GM19043 (cell line): ENCODE measurements around the gene ARHGEF1.
A peak's percentile ranks its signal among the peaks of the same experiment; 100 is the strongest.

ENCODE experiments used
- ATAC-seq: cut with Tn5 transposase; IDR thresholded peaks from one replicate; pipeline ENCODE4 v1.9.1; 2021; ENCODE audit warnings: low read depth; ENCODE audit not compliant: unreplicated experiment

Gene ARHGEF1

DNA sequence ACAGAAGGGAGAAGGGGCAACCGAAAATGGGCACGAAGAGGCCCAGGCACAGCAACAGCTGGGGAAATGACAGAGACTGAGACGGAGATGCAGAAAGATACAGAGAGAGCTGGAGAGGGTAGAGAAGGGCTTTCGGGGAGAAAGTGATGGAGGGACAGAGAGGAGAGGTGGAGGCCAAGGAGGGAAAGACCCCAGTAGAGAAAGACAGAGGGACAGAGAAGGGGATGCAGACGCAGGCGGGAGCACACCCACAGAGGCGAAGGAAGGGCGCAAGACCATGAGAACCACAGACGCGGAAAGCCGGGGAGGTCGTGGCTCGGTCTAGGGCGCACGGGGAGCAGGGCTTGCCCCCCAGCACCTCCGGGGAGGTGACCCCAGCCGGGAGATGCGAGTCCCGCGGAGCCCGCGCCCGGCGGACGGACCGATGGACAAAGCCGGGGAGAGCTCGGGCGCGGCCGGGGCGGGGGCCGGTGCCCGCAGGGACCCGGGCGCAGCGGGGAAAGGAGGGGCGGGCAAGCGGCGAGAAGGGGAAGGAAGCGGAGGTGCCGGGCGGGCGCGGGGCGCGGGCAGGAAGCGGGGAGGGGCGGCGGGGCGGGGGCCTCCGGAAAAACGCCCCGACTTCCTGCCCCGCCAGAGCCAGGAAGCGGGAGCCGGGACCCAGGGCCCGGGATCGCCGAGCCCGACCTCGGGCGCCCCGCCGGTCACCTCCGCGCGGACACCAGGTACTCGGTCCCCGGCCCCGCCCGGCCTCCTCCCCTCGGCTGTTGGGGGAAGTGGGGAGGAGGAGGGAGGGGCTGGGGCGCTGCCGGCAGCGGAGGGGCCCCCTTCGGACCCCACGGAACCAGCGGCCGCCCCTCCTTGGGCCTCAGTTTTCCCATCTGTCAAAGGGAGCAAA is at the start of gene ARHGEF1:
ARHGEF1 (plus strand) TSS at position 617 of the 895 bp plus-strand sequence. CDS start 4,899 bp downstream, outside the sequence.
- no peak for ATAC-seq

DNA sequence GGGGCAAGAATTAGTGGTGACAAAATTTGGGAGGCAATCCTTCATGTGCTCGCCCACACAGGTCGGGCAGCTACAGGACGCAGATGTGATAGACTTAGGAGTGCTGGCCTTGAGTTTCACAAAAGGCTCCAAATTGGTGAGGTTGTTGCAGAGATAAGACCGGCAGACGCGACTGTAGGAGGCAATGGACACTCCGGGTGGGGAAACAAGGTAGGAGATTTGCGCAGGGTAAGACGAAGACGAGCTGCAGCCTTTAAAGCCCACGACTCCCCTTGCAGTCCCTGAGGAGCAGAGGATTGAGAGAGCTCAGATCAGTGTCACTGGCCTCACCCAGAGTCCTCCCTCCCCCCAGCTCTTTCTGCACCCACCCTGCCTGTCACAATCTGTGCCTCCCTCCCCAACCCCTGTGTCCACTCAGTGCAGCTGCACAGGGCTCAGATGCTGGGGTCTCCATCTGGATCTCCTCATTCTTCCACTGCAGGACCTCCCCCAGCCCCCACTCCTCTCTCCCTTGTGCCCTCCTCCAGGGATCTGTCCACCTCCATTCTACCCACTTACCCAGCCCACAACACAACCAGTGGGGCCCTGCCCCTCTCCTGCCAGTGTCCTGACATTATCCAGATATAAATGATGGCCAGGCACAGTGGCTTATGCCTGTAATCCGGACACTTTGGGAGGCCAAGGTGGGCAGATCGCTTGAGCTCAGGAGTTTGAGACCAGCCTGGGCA is 44.8 kb upstream of the ARHGEF1 start:
- ATAC-seq: no peak

- no peak for ATAC-seq
These were observed 43.8 kb upstream of the ARHGEF1 start for GRCh38 chr19:41839211-41839610.

DNA sequence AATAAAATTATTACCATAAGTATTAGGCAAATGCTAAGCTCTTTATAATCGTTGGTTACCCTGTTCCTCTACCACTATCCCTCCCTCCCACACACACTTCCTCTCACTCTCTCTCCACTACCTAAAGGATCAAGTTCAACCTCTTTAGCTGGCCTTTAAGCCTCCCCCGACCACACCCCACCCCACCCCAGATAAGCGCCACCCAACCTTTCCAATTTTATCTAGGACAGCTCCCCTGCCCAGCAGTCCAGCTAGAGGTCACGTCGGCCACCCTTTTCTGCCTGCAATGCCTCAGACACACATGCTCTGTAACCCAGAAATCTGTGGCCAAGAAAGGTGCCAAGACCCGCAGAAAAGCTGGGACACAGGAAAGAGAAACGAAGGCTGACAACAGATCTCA is 39.6 kb upstream of the ARHGEF1 start:
- ATAC-seq: no peak

- no peak for ATAC-seq
These were observed 38.4 kb upstream of the ARHGEF1 start, which contains the start of gene LYPD4 for GRCh38 chr19:41844601-41845000. TSS of gene LYPD4 (minus strand) at chr19:41844683. CDS start at chr19:41839285, 5,398 bp downstream.

GRCh38 chr19:41845001-41845050 is 38.2 kb upstream of the ARHGEF1 start, which contains the start of gene DMRTC2:
TSS of gene DMRTC2 (plus strand) at chr19:41845042. CDS start at chr19:41847429, 2,387 bp downstream.
- ATAC-seq: no peak

- no peak for ATAC-seq
These were observed 37.9 kb upstream of the ARHGEF1 start for GRCh38 chr19:41845051-41845590.

- no peak for ATAC-seq
These were observed 35.5 kb upstream of the ARHGEF1 start for GRCh38 chr19:41847351-41848105.

DNA sequence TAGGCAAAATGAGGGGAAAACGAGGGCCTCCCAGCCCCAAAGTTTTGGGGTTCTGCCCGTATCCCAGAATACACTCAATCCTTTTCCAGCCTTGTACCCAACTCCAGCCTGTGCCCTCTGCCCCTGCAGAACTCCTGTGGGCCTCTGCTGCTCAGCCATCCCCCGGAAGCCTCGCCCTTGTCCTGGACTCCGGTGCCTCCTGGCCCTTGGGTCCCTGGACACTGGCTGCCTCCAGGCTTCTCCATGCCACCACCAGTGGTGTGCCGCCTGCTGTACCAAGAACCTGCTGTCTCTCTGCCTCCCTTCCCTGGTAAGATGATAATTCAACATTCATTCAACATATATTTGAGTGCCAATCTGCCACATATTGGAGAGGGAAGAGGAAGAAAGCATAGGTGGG is 34.3 kb upstream of the ARHGEF1 start:
- ATAC-seq: no peak

- ATAC-seq: no peak
These were observed 33.9 kb upstream of the ARHGEF1 start for GRCh38 chr19:41849067-41849466.

- ATAC-seq: no peak
These were observed 32.6 kb upstream of the ARHGEF1 start for GRCh38 chr19:41850381-41850780.

- ATAC-seq: no peak
These were observed 31.5 kb upstream of the ARHGEF1 start for GRCh38 chr19:41851456-41851855.

DNA sequence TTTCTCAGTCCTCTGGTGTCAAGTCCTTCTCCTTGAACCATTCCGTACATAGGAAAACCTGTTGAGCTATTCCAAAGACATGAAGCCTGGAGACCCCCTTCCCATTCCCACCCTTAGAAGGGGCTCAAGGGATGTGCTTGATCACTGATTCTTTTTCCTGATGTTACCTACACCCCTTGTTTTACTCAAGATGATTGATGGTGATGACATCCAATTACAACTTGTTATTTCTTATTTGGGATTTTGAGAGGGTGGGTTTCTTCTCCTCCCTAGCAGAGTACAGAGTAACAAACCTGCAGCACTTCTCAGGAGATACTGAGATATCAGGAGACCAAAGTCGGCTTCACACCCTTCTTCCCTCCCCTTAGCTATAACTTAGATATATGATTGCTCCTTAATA is 29.6 kb upstream of the ARHGEF1 start:
- ATAC-seq: no peak

- no peak for ATAC-seq
These were observed 29.2 kb upstream of the ARHGEF1 start for GRCh38 chr19:41853768-41854167.

GRCh38 chr19:41859213-41859617 is 23.8 kb upstream of the ARHGEF1 start:
- ATAC-seq: no peak

- ATAC-seq: peak; percentile 73
These were observed 23.2 kb upstream of the ARHGEF1 start, which contains the start of gene RPS19 for GRCh38 chr19:41859618-41860418. TSS of gene RPS19 (plus strand) at chr19:41860255. CDS start at chr19:41860775, 520 bp downstream.

- no peak for ATAC-seq
These were observed 22.4 kb upstream of the ARHGEF1 start for GRCh38 chr19:41860419-41861115.

GRCh38 chr19:41861116-41861768 is 21.7 kb upstream of the ARHGEF1 start:
- no peak for ATAC-seq

DNA sequence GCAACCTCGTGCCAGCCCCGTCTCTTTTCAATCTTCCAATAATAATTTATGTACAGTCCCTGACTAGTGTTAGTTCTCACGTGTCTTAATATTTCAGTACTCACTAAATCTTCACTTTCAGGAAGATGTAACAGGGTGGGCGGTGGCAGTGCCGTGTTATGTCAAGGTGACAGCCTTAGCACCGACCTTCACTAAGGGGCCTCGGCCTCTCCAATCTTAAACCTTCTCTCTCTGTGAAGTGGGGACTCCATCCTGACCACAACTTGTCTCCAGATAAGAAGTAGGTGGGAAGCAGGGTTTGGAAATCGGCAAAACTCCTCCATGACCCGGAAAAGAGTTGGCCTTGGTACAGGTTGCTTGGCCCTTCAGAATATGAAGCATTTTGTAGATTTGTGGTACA is 21.1 kb upstream of the ARHGEF1 start:
- no peak for ATAC-seq
